GM13977 (cell line): ENCODE measurements around the gene PILRB.

ENCODE experiments used
- DNase-seq: peaks from one replicate; pipeline ENCODE4 v3.0.0; 2012; ENCODE audit warnings: low spot score
- in situ Hi-C: fragments of 300-500 bp; cut with MboI; formaldehyde crosslinking; loops from one replicate; pipeline ENCODE4 v1.12.0; 2022; ENCODE audit warnings: low sequenced_read_pairs, low pct_unique_long_range_greater_than_20kb, mixed read lengths, inconsistent platforms; ENCODE audit not compliant: unreplicated experiment
- TF ChIP-seq, protein P1 (sequence below): IDR thresholded peaks from 2 replicates; pipeline ENCODE4 v1.5.1; 2012; ENCODE audit warnings: mild to moderate bottlenecking, control low read depth; ENCODE audit not compliant: insufficient read depth; ENCODE audit errors: extremely low read depth, missing control alignments

PILRB gene

DNA sequence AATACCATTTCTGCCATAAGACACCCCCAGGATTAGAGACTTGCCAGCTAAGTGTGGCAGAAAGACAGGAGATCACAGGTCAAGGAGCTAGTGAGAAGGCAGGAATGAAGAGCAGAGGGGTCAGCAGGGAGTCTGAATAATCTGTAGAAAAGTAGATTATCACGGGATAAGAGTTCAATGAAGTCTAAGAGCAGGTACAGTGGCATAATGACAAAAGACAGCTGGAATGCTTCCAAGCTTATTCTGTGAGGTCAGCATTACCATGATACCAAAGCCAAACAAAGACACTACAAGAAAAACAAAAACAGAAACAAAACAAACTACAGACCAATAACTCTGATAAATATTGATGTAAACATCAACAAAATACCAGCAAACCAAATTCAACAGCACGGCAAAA lies 36.2 kb downstream of the PILRB start:
- TF ChIP-seq, protein P1, sequence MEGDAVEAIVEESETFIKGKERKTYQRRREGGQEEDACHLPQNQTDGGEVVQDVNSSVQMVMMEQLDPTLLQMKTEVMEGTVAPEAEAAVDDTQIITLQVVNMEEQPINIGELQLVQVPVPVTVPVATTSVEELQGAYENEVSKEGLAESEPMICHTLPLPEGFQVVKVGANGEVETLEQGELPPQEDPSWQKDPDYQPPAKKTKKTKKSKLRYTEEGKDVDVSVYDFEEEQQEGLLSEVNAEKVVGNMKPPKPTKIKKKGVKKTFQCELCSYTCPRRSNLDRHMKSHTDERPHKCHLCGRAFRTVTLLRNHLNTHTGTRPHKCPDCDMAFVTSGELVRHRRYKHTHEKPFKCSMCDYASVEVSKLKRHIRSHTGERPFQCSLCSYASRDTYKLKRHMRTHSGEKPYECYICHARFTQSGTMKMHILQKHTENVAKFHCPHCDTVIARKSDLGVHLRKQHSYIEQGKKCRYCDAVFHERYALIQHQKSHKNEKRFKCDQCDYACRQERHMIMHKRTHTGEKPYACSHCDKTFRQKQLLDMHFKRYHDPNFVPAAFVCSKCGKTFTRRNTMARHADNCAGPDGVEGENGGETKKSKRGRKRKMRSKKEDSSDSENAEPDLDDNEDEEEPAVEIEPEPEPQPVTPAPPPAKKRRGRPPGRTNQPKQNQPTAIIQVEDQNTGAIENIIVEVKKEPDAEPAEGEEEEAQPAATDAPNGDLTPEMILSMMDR = no peak
- in situ Hi-C loops = no loop called here
- DNase-seq = no peak

DNA sequence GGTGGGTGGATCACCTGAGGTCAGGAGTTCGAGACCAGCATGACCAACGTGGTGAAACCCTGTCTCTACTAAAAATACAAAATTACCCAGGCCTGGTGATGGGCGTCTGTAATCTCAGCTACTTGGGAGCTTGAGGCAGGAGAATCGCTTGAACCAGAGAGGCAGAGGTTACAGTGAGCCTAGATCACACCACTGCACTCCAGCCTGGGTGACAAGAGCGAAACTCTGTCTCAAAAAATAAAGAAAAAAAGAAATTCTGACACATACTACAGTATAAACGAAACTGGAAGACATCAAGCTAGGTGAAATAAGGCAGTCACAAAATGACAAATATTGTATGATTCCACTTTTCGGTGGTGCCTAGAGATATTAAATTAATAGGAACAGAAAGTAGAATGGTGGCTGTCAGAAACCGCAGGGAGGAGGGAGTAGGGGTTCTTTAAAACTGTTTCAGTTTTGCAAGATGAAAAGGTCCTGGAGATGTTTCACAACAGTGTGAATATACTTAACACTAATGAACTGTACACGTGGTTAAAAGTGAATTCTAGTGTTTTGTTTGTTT lies 38.6 kb downstream of the PILRB start:
- in situ Hi-C loops = no loop called here
- peak; percentile 74 for DNase-seq
- TF ChIP-seq, protein P1 = no peak

DNA sequence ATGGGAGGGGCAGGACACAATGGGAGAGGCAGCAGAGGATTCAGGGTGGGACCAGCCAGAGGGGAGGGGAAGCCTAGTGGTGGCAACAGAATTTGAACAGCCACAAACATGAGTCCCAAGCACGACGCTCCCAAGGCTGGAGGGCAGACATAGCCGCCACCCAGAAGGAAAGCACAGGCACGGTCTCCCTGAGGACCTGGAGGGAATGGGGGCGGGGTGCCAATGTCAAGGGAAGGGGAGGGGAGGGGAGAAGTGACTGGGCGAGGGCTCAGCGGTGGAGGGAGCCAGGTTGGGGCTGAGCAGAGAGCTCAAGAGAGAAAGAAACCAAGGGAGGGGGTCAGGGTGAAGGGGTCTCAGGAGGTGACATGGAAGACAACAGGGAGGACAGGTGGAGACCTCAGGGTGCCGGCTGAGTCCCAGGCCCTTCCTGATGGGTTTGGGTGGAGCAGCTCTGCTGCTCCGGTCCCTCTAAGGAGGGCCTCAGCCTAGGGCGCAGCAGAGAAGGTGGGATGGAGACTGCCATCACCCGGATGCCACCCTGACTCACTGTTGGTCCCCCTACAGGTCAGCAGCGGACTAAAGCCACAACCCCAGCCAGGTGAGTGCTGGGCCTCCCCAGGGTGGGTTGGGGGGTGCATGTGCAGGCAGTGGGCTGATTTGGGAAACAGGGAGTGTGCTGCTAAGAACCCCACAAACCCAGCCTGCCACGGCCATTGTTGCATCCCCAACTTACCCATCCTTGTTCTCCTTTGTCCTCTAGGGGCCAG lies 39.6 kb downstream of the PILRB start:
- TF ChIP-seq, protein P1 = no peak

DNA sequence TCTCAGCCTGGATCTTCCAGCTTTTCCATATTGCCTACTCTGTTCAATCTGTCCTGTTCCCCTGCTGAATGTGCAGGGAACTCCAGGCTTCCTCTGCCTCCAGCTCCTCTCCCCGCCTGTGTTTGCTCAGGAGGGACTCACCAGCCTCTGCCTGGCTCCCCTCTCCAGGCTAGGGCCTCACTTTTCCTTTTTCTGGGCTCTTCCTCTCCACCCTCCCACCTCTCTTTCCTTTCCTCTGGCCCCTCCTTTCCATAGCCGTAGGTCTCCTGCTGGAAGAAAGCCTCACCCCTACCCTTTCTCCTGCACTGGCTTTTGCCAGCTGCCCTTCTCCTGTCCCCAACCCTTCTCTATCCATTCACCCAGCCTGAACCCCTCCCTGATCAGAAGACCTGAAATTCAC lies 40.3 kb downstream of the PILRB start:
- in situ Hi-C loops = no loop called here
- DNase-seq = no peak
- TF ChIP-seq, protein P1 = no peak

More for the DNA sequence above, 39.6 kb downstream of the PILRB start:
- no peak for DNase-seq
- in situ Hi-C loops = no loop called here

DNA sequence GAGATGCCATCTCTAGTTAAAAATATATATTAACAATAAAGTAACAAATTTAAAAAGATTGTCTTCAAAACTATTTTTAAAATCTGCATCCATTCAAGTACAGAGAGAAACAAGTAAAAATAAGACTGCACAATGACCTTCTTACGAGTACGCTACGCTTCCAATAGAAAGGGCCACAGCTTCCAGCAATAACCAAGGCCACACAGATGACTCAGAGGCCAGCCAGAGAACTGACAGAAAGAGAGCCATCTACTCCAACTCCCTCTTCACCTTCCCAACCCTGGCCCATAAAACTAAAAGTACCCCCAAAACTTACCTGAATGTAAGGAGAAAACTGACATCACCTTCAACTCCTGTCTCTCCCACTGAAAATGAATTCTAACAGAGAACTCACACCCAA lies 42.1 kb downstream of the PILRB start:
- in situ Hi-C loops = no loop called here
- no peak for DNase-seq
- TF ChIP-seq, protein P1 = no peak

DNA sequence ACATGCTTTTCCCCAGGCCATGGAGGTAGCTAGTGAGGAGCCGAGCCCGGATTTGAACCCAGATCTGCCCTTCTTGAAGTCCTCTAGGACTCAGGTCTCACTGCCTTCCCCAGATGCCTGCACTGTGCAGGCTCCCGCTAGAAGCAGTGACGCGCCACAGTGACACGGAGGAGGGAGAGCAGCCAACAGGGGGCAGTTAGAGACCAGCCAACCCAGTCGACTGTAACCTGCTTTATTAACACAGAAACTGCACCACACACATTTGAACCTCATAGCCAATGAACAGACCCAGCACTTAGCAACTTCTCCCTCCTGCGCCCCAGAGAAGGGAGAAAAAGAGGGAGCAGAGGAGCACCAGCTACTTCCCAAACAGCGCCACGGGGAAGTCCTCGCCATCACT lies 42.7 kb downstream of the PILRB start:
- TF ChIP-seq, protein P1 = peak; percentile 9
- in situ Hi-C loops = no loop called here
- DNase-seq = no peak
